WI38 (cell line): ENCODE results near the gene ERFL.

Source experiments
- H3K4me3 ChIP-seq: 2 replicates; pipeline ENCODE4 v1.5.1; 2011; ENCODE audit warnings: low read depth, mild to moderate bottlenecking, control low read depth, low read length
- TF ChIP-seq, protein P1 (sequence below): IDR thresholded peaks from 2 replicates; pipeline ENCODE4 v1.5.1; 2012; ENCODE audit warnings: low read depth, mild to moderate bottlenecking, control low read depth, low read length

The ERFL gene

DNA sequence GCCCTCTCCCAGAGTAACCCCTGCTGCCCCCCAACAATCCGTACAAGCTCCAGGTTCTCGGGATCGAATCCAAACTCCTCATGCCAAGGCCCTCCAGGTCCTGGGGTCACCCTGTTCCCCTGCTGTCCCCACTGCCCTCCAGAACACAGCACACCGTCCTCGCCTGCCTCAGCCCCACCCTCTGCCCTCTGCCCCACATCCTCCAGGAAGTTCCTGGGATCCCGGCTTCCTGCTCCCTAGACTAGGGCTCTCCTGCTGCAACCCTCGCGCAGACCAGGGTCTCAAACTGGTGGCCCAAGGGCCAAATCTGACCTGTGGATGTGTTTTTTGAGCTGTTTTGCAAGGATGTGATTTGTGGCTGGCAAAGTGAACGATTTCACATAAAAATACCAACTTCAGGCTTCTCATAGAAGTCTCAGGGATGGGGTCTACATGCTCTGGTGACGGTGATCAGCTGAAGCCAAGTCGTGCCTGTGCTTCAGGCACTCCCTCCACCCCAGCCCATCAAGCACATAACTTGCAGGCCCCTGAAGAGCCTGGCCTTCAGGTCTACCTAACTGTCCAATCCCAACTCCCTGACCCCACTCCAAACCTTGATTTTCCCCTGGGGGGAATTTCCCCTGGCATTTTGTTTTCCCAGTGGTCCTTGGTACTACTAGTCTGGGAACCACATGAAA is 29.1 kb upstream of the ERFL start:
- TF ChIP-seq, protein P1, sequence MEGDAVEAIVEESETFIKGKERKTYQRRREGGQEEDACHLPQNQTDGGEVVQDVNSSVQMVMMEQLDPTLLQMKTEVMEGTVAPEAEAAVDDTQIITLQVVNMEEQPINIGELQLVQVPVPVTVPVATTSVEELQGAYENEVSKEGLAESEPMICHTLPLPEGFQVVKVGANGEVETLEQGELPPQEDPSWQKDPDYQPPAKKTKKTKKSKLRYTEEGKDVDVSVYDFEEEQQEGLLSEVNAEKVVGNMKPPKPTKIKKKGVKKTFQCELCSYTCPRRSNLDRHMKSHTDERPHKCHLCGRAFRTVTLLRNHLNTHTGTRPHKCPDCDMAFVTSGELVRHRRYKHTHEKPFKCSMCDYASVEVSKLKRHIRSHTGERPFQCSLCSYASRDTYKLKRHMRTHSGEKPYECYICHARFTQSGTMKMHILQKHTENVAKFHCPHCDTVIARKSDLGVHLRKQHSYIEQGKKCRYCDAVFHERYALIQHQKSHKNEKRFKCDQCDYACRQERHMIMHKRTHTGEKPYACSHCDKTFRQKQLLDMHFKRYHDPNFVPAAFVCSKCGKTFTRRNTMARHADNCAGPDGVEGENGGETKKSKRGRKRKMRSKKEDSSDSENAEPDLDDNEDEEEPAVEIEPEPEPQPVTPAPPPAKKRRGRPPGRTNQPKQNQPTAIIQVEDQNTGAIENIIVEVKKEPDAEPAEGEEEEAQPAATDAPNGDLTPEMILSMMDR, result no peak
- H3K4me3 ChIP-seq, result peak overlapping the region; percentile 97; the same call in 1 of the 2 replicates

DNA sequence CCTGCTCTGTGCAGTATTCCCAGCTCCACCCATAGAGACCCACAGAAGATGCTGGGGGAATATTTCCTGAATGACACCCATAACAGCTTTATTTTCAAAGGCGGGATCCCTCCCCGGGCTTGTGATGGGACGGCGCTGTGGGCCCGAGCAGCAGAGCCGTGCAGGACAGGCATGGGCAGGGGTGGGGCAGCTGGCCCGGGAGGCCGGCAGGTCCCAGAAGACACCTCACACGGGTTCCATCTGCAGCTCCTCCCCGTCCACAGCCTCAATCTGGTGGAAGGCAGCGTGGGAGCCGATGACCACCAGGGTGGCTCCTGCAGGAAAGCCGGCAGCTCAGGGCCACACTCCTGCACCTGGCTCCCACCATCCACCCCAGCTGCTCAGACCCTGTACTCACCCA is 28.4 kb upstream of the ERFL start:
- TF ChIP-seq, protein P1, result no peak
- no peak overlapping the region for H3K4me3 ChIP-seq

DNA sequence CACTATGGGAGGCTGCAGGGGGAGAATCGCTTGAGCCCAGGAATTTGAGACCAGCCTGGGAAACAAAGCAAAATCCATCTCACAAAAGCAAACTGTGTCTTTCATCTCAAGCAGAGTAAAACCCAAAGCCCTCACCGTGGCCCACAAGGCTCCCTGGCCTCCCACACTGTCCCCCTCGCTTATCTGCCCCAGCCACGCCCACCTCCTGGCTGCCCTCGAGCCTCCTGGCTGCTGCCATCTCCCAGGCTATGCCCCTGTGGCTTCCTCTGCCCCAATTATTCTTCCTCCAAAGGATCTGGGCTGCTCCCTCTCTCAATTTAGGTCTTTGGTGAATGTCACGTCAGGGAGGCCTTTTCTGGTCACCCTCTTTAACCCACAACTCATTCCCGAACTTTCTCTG is 27.3 kb upstream of the ERFL start:
- TF ChIP-seq, protein P1, result no peak
- no peak overlapping the region for H3K4me3 ChIP-seq

DNA sequence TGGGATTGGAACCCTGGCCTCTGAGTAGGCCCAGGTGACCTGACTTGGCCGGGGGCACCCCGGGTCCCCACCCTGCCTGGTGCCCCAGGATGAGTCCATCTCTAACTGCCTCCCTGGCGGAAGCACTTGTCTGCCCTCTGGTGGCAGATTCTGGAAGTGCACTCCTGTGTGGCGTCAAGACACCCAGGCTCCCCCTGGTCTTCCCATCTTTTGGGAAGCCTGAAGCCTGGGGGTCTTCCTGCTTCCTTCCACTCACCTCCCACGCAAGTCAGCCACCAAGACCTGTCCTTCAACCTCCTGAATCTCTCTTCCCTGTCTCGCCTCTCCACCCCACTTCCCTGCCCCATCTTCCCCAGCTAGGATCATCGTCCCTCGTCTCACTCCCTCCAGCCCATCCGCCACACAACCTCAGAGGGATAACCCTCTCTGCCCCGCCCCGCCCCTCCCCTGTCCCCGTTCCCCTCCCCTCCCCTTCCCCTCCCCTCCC is 23.5 kb upstream of the ERFL start:
- H3K4me3 ChIP-seq, result no peak overlapping the region
- TF ChIP-seq, protein P1, result peak; percentile 99

DNA sequence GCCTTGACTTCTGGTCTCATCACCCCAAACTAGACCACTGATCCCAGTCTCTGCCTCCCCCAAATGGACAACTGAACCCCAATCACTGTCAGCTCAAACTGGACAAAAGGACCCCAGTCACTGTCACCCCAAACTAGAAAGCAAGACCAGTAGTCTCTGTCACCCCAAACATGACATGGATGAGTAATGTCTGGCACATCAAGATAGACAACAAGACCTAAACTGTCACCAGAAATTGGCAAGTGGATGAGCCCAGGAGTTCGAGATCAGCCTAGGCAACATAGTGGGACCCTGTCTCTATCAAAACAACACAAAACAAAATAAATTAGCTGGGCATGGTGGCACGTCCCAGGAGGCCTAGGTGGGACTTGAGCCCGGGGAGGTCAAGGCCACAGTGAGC is 18.8 kb upstream of the ERFL start:
- H3K4me3 ChIP-seq, result no peak overlapping the region
- TF ChIP-seq, protein P1, result no peak

DNA sequence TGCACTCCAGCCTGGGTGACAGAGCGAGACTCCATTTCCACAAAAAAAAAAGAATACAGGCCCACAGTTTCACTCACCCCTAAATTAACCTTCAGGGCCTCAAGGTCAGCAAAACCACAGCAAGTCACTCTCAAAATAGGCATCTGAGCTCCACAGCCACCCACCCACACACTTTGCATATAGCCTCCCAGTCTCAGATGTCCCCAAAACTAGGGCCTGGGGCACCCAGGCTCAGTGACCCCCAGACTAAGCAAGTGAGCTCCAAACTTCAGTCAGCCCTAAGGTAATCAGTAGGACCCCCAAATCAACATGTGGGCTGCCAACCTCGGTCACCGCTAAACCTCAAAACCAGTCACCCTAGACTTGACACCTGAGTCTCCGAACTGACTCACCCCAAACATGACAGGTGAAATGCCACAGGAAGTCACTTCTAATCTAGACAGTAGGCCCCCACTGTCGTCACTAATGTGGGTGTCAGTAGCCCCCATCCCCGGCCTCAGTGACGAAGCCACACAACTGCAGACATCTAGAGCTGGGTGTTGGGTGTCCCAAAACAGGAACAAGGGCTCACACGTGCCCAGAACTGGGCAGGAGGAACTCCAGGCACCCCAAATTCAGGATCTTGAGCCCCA is 17.0 kb upstream of the ERFL start:
- H3K4me3 ChIP-seq, result no peak overlapping the region

DNA sequence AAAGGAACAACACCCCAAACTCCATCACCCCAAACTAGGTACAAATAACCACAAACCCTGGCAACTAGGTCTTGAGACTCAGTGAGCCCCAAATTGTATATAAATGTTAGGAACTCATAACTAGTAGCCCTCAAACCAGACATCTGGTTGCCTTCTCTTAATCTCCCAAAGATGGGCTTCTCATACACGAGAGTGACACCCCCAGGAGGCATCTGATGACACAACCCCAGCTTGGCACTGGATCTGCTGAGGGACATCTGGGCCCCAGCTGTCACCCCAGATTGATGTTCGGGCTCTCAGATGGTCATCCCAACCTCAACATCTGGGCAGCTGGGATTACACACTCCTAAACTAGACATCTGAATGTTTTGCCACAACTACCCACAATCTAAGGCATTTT is 16.1 kb upstream of the ERFL start:
- TF ChIP-seq, protein P1, result no peak
- no peak overlapping the region for H3K4me3 ChIP-seq

More for the DNA sequence above, 17.0 kb upstream of the ERFL start:
- TF ChIP-seq, protein P1, result no peak
